Stimulated activated CD8-positive, alpha-beta memory T cell treated with anti-CD3 and anti-CD28 coated beads, Interleukin-12 subunit alpha, Interleukin-12 subunit beta, amount 100 ng/mL, for 1 hour (primary cell): ENCODE results near the gene DNAH14.
"Not testable (repeated sequence)": the region's sequence is repeated elsewhere in the genome, so short reads cannot be mapped to it uniquely, and the experiment has no call there.

Source experiments
- DNase-seq: peaks from one replicate; pipeline ENCODE4 v3.0.0-alpha.2; 2020; ENCODE audit warnings: low read depth

The DNAH14 gene

GRCh38 chr1:225348400-225348799, 418.9 kb downstream of the DNAH14 start:
- no peak for DNase-seq

GRCh38 chr1:225349826-225350225, 420.4 kb downstream of the DNAH14 start:
- DNase-seq, result no peak

- DNase-seq, result no peak
These were observed 421.4 kb downstream of the DNAH14 start for GRCh38 chr1:225350872-225351271.

- no peak for DNase-seq
These were observed 425.4 kb downstream of the DNAH14 start for GRCh38 chr1:225354906-225355305.

- DNase-seq, result no peak
These were observed 426.4 kb downstream of the DNAH14 start for GRCh38 chr1:225355863-225356262.

GRCh38 chr1:225360119-225360518, 430.6 kb downstream of the DNAH14 start:
- no peak for DNase-seq

GRCh38 chr1:225361176-225361575, 431.7 kb downstream of the DNAH14 start:
- no peak for DNase-seq

- DNase-seq, result no peak
These were observed 433.3 kb downstream of the DNAH14 start for GRCh38 chr1:225362805-225363204.

- DNase-seq, result no peak
These were observed 435.0 kb downstream of the DNAH14 start for GRCh38 chr1:225364439-225364838.

- DNase-seq, result no peak
These were observed 436.5 kb downstream of the DNAH14 start for GRCh38 chr1:225366018-225366417.

- DNase-seq, result no peak
These were observed 437.1 kb downstream of the DNAH14 start for GRCh38 chr1:225366552-225366951.

GRCh38 chr1:225368036-225368552, 438.6 kb downstream of the DNAH14 start:
- no peak for DNase-seq

- no peak for DNase-seq
These were observed 442.0 kb downstream of the DNAH14 start for GRCh38 chr1:225371366-225372010.

- DNase-seq, result no peak
These were observed 443.7 kb downstream of the DNAH14 start for GRCh38 chr1:225373155-225373554.

- DNase-seq, result no peak
These were observed 445.5 kb downstream of the DNAH14 start for GRCh38 chr1:225374996-225375395.

- no peak for DNase-seq
These were observed 449.4 kb downstream of the DNAH14 start for GRCh38 chr1:225378880-225379279.

GRCh38 chr1:225380691-225381090, 451.2 kb downstream of the DNAH14 start:
- no peak for DNase-seq

GRCh38 chr1:225386860-225387259, 457.4 kb downstream of the DNAH14 start:
- DNase-seq, result not testable (repeated sequence)

- DNase-seq, result no peak
These were observed 458.9 kb downstream of the DNAH14 start for GRCh38 chr1:225388372-225388771.

GRCh38 chr1:225389843-225390242, 460.4 kb downstream of the DNAH14 start:
- no peak for DNase-seq

GRCh38 chr1:225396357-225396756, 466.9 kb downstream of the DNAH14 start:
- no peak for DNase-seq

GRCh38 chr1:225400968-225401367, 471.5 kb downstream of the DNAH14 start:
- DNase-seq, result no peak

GRCh38 chr1:225406976-225407725, 477.7 kb downstream of the DNAH14 start:
- DNase-seq, result no peak
